Common myeloid progenitor, CD34-positive (primary cell): ENCODE measurements around the gene LRRC8E.
A peak's percentile ranks its signal among the peaks of the same experiment; 100 is the strongest.

Source experiments
- CTCF ChIA-PET: fragments of 350-600 bp; sonication (Branson Sonifier 250); formaldehyde crosslinking; loops from one replicate; lab custom pipeline; 2021; ENCODE audit warnings: antibody characterized with exemption; lab: Charles Lee
- POLR2A ChIA-PET: fragments of 350-600 bp; sonication (Branson Sonifier 250); formaldehyde crosslinking; loops from one replicate; lab custom pipeline; 2021; ENCODE audit warnings: antibody characterized with exemption; lab: Charles Lee
- DNase-seq, 3 donors: peaks; one replicate each; pipeline versions ENCODE4 v3.0.0 to v3.0.0-alpha.2; 2013
- H3K27ac ChIP-seq, 2 experiments: 1 replicate in 1 of 2; 2 replicates in 1 of 2; pipeline ENCODE4 v1.7.0; 2013; ENCODE audit warnings: inconsistent platforms in 2 of 2, low read length in 2 of 2, mild to moderate bottlenecking in 2 of 2, low read depth in 1 of 2, moderate library complexity in 1 of 2; ENCODE audit not compliant: severe bottlenecking in 2 of 2, insufficient read depth in 1 of 2, poor library complexity in 1 of 2
- H3K27me3 ChIP-seq, 5 experiments: replicated peaks in 2 of 5; 1 replicate in 3 of 5; 2 replicates in 2 of 5; pipeline versions ENCODE4 v1.6.1 to v1.7.0; 2013; ENCODE audit warnings: low read length in 4 of 5, mild to moderate bottlenecking in 2 of 5, moderate library complexity in 2 of 5, inconsistent platforms in 1 of 5; ENCODE audit not compliant: insufficient read depth in 5 of 5, control insufficient read depth in 4 of 5
- H3K36me3 ChIP-seq, 4 experiments: 1 replicate in 2 of 4; 2 replicates in 2 of 4; pipeline versions ENCODE4 v1.6.1 to v1.7.0; 2013; ENCODE audit warnings: low read length in 3 of 4, control low read depth in 1 of 4, mild to moderate bottlenecking in 1 of 4; ENCODE audit not compliant: control insufficient read depth in 4 of 4, insufficient read depth in 4 of 4
- H3K4me1 ChIP-seq, 4 experiments: 1 replicate in 3 of 4; 2 replicates in 1 of 4; pipeline versions ENCODE4 v1.6.1 to v1.7.1; 2013; ENCODE audit warnings: low read length in 3 of 4, mild to moderate bottlenecking in 3 of 4, control low read depth in 1 of 4, inconsistent platforms in 1 of 4, moderate library complexity in 1 of 4; ENCODE audit not compliant: control insufficient read depth in 4 of 4, insufficient read depth in 4 of 4; ENCODE audit errors: control extremely low read depth in 1 of 4
- H3K4me3 ChIP-seq, 7 experiments: 1 replicate in 4 of 7; 2 replicates in 3 of 7; pipeline versions ENCODE4 v1.5.1 to v1.7.0; 2013; ENCODE audit warnings: mild to moderate bottlenecking in 7 of 7, low read length in 6 of 7, moderate library complexity in 6 of 7, inconsistent platforms in 2 of 7, low read depth in 2 of 7, control low read depth in 1 of 7; ENCODE audit not compliant: insufficient read depth in 4 of 7, control insufficient read depth in 1 of 7; ENCODE audit errors: extremely low read depth in 1 of 7
- H3K9me3 ChIP-seq, 5 experiments: 1 replicate in 4 of 5; 2 replicates in 1 of 5; pipeline versions ENCODE4 v1.6.1 to v1.7.1; 2013; ENCODE audit warnings: low read length in 4 of 5, mild to moderate bottlenecking in 2 of 5, inconsistent platforms in 1 of 5, low read depth in 1 of 5, moderate library complexity in 1 of 5; ENCODE audit not compliant: control insufficient read depth in 4 of 5, insufficient read depth in 2 of 5; ENCODE audit errors: control extremely low read depth in 1 of 5
- WGBS: methylation state at CpG from one replicate; pipeline ENCODE4 v1.1.5; 2013; ENCODE audit not compliant: insufficient coverage; 5-methylcytosine and 5-hydroxymethylcytosine counted together

The LRRC8E gene

GRCh38 chr19:7859831-7860713 lies 28.2 kb upstream of the LRRC8E start:
- no peak for DNase-seq
- H3K4me3 ChIP-seq: no peak overlapping the region
- POLR2A ChIA-PET: no interaction called here
- H3K4me1 ChIP-seq: peaks cover 0 to 29% (median 16%) of the 10 kb centered on the region in 4 experiments
- WGBS: 98% methylated on average over 18 of the region's 22 CpGs
- no peaks in the 10 kb centered on the region for H3K36me3 ChIP-seq
- CTCF ChIA-PET: interaction anchor here (0.9 to 1.4 kb wide), 2 partner anchors 9 to 43 kb away, joined by 3 read pairs; partner anchors contain the start of gene MAP2K7
- H3K9me3 ChIP-seq: no peaks in the 10 kb centered on the region
- H3K27ac ChIP-seq: no peak overlapping the region
- H3K27me3 ChIP-seq: peaks cover 0 to 53% (median 16%) of the 10 kb centered on the region in 5 experiments

GRCh38 chr19:7860714-7861618 lies 27.3 kb upstream of the LRRC8E start:
- Histone ChIP-seq H3K9me3 (no peaks in the 10 kb centered on the region), H3K4me1 (peaks cover 0 to 29% (median 17%) of the 10 kb centered on the region in 4 experiments), H3K36me3 (no peaks in the 10 kb centered on the region), H3K4me3 (no peak overlapping the region), H3K27me3 (peaks cover 0 to 59% (median 20%) of the 10 kb centered on the region in 5 experiments), H3K27ac (no peak overlapping the region)
- WGBS: 86% methylated on average over 9 of the region's 14 CpGs
- DNase-seq: no peak
- ChIA-PET CTCF (interaction anchor here (0.8 to 1.5 kb wide), 5 partner anchors 8 to 68 kb away, joined by 3 to 4 read pairs (median 3); partner anchors contain the start of genes LRRC8E, MAP2K7 and SNAPC2), POLR2A (no interaction called here)

- no peaks in the 10 kb centered on the region for H3K36me3 ChIP-seq
- ChIA-PET POLR2A (no interaction called here), CTCF (interaction anchor here (0.8 to 3.9 kb wide), 8 partner anchors 9 to 67 kb away, joined by 3 to 20 read pairs (median 3); partner anchors contain the start of genes LRRC8E and SNAPC2)
- no peak overlapping the region for H3K27ac ChIP-seq
- H3K4me1 ChIP-seq: peaks cover 0 to 29% (median 17%) of the 10 kb centered on the region in 4 experiments
- H3K27me3 ChIP-seq: peaks cover 0 to 65% (median 20%) of the 10 kb centered on the region in 5 experiments
- DNase-seq: no peak
- H3K4me3 ChIP-seq: peak overlapping the region; percentile 13 to 73 (median 58)
- no peaks in the 10 kb centered on the region for H3K9me3 ChIP-seq
- 18% methylated on average over 60 of the region's 63 CpGs for WGBS
Observed at GRCh38 chr19:7861619-7862412, 26.5 kb upstream of the LRRC8E start.

DNA sequence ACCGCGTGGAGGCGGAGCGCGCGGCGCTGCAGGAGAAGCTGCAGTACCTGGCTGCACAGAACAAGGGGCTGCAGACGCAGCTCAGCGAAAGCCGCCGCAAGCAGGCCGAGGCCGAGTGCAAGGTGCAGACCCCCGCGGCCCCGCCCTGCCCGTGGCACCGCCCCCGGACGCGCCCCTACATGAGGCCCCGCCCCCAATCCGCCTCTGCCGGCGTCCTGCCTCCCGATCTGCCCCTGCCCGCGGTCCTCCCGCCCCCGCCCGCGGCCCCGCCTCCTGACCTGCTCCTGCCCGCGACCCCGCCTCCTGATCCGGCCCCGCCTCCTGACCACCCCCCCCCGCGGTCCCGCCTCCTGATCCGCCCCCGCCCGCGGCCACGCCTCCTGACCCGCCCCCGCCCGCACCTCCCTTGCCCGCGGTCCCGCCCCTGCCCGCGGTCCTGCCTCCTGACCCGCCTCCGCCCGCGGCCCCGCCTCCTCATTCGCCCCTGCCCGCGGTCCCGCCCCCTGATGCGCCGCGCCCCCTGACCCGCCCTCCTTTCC lies 25.8 kb upstream of the LRRC8E start:
- Histone ChIP-seq H3K4me3 (peak overlapping the region; percentile 13 to 73 (median 58)), H3K4me1 (peaks cover 0 to 29% (median 17%) of the 10 kb centered on the region in 4 experiments), H3K9me3 (no peaks in the 10 kb centered on the region), H3K27ac (no peak overlapping the region), H3K36me3 (no peaks in the 10 kb centered on the region), H3K27me3 (peaks cover 0 to 71% (median 20%) of the 10 kb centered on the region in 5 experiments)
- DNase-seq: peak; percentile 63 to 79 (median 74)
- CTCF ChIA-PET: interaction anchor here (0.8 to 3.9 kb wide), 6 partner anchors 9 to 43 kb away, joined by 3 to 20 read pairs (median 4); partner anchors contain the start of gene LRRC8E
- WGBS: 0% methylated on average over 21 of the region's 67 CpGs
- POLR2A ChIA-PET: no interaction called here

DNA sequence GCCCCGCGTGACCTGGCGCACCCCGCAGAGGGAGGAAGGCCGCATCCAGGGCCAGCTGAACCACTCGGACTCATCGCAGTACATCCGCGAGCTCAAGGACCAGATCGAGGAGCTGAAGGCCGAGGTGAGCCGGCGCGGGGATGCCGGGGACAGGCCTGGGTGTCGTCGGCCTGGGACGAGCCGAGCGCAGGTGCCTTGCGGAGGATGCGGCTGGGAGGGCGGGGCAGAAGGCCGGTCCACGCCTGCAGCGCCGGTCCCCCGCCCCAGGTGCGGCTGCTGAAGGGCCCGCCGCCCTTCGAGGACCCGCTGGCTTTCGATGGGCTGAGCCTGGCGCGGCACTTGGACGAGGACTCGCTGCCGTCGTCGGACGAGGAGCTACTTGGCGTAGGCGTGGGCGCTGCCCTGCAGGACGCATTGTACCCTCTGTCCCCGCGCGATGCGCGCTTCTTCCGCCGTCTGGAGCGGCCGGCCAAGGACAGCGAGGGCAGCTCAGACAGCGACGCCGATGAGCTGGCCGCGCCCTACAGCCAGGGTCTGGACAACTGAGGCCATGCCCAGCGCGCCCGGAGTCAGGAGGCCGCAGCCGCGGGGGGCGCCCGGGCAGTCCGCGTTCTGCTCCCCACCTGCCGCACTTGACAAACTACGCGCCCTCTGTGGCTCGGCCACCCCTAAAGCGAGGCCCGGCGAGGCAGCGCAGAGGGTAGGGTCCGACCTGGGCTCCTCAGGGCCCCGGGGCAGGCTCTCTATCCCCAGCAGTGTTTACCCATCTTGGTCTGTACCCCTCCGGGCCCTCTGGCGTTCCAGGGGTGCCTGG lies 24.9 kb upstream of the LRRC8E start:
- 52% methylated on average over 83 of the region's 83 CpGs for WGBS
- ChIA-PET CTCF (interaction anchor here (3.9 kb wide), 1 partner anchor 10 kb away, joined by 20 read pairs; no protein-coding TSS in a partner anchor), POLR2A (no interaction called here)
- H3K27me3 ChIP-seq: peaks cover 0 to 73% (median 20%) of the 10 kb centered on the region in 5 experiments
- no peaks in the 10 kb centered on the region for H3K36me3 ChIP-seq
- H3K4me1 ChIP-seq: peaks cover 0 to 35% (median 21%) of the 10 kb centered on the region in 4 experiments
- peak overlapping the region in 1 of 7 experiments; percentile 19 for H3K4me3 ChIP-seq
- H3K9me3 ChIP-seq: no peaks in the 10 kb centered on the region
- no peak overlapping the region for H3K27ac ChIP-seq
- DNase-seq: peak in 1 of 3 donors; percentile 15
